ENCODE results near the gene LIMS1. TPM values are rescaled to one million over a fixed set of nuclear protein-coding genes. Genes with fewer than 3 reads are reported as not detected.

The LIMS1 gene
- total RNA-seq = 143 and 184 TPM in 2 replicates

GRCh38 chr2:108533832-108534583, at the start of gene LIMS1:
TSS of gene LIMS1 (plus strand) at chr2:108534470. CDS start at chr2:108534563, 93 bp downstream.

GRCh38 chr2:108719149-108720044, 185.1 kb downstream of the LIMS1 start, which contains the start of gene RANBP2:
TSS of gene RANBP2 (plus strand) at chr2:108719482. CDS start at chr2:108719607, 125 bp downstream.

Other genes starting within 250 kb of the LIMS1 start
- 1.5 and 7.7 TPM in 2 replicates for gene SULT1C2, start 245.6 kb upstream of the LIMS1 start, total RNA-seq
- 24.3 and 90.4 TPM in 2 replicates for gene SULT1C4, start 156.5 kb upstream of the LIMS1 start, total RNA-seq
- gene GCC2, start 85.3 kb upstream of the LIMS1 start, total RNA-seq = 4.2 and 6.5 TPM in 2 replicates
- gene RANBP2, start 185.0 kb downstream of the LIMS1 start, total RNA-seq = 28.5 and 34.4 TPM in 2 replicates